Measurements from ENCODE around the gene LSP1.

LSP1 gene

DNA sequence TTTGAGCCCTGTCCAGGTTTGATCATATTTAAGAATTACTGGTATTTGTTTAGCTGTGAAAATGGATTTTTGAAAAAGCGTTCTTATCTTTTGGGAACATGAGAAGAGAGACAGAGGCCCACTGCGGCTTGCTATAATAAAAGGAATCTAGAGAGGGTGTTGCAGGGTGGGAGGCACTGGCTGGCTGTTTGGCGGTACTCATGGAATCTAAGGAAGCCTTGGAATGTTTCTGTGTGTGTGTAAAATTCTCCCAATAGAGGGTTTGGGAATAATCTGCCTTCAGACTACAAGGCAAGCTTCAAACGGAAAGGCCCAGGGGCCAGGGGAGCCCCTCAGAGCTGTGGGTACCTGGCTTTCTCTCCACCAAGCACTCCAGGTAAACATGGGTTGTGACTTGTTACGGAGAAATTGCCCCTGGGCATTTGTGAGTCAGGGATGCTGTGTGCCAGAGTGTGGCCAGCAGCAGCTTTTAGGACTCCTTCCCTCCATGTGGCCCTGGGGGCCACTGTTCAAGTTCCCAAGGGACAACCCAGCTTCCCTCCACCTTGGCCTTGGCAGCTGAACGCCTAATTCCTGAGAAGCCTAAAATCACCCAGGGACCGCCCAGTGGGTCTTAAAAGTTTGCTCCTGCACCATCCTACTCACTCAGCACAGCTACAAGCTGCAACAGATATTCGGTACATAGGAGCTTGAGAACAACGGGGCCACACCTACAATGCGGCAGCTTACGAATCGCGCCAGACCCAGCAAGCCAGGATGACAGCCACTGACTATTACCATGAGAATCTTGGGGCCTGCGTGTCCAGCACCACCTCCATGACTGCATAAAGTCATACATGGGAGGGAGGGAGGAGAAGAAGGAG, 32.2 kb upstream of the LSP1 start:
- TF ChIP-seq, protein P1, sequence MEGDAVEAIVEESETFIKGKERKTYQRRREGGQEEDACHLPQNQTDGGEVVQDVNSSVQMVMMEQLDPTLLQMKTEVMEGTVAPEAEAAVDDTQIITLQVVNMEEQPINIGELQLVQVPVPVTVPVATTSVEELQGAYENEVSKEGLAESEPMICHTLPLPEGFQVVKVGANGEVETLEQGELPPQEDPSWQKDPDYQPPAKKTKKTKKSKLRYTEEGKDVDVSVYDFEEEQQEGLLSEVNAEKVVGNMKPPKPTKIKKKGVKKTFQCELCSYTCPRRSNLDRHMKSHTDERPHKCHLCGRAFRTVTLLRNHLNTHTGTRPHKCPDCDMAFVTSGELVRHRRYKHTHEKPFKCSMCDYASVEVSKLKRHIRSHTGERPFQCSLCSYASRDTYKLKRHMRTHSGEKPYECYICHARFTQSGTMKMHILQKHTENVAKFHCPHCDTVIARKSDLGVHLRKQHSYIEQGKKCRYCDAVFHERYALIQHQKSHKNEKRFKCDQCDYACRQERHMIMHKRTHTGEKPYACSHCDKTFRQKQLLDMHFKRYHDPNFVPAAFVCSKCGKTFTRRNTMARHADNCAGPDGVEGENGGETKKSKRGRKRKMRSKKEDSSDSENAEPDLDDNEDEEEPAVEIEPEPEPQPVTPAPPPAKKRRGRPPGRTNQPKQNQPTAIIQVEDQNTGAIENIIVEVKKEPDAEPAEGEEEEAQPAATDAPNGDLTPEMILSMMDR (IDR thresholded peaks at IDR 0.05; ENCODE audit: borderline replicate concordance, insufficient read depth, low read depth, low read length) = no peak
- no peak overlapping the region for H3K4me3 ChIP-seq (ENCODE audit: low read depth, low read length)

DNA sequence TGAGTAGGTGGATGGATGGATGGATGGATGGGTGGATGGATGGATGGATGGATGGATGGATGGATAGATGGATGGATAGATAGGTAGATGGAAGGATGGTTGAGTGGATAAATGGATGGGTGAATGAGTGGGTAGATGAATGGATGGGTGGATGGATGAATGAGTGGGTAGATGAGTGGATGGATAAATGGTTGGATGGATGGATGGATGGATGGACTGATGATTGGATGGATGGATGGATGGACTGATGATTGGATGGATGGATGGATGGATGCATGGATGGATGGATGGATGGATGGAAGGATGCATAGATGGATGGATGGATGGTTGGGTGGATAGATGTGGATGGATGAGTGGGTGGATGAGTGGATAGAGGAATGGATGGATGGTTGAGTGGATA, 31.3 kb upstream of the LSP1 start:
- no peak overlapping the region for H3K4me3 ChIP-seq (ENCODE audit: low read depth, low read length)
- TF ChIP-seq, protein P1 (IDR thresholded peaks at IDR 0.05; ENCODE audit: borderline replicate concordance, insufficient read depth, low read depth, low read length) = no peak

DNA sequence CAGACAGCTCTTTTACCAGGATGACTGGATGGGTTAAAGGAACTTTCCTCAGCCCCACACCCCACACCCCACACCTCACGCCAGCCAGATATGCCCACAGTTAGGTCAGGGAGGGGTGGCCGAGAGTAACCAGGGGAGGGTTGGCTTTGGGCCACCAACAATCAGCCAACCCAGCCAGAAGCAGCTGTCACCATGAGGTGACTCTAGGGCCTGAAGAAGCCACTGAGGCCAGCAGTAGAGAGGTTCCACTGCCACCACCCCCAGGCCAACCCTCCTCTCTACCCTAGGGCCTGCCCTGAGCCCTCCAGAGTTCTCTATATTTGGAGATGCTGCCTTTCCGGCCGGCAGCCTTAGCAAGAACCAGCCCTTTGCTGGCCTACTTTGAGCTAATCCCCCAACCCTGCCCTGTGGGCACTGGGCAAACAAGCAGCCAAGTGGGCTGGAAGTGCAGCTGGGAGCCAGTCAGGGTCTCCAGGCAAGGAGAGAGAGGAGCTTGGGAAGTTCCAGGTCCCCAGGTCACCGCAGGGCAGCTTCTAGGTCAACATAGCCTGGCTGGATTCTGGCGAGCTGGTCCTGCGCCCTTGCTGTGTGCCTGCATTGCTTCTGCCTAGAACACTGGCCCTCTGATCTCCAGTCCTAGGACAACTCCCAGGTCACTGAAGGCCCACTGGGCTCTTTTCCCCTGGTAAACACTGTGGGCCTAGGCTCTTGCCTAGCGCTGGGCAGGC, 30.1 kb upstream of the LSP1 start:
- H3K4me3 ChIP-seq (ENCODE audit: low read depth, low read length) = no peak overlapping the region
- TF ChIP-seq, protein P1 (IDR thresholded peaks at IDR 0.05; ENCODE audit: borderline replicate concordance, insufficient read depth, low read depth, low read length) = no peak

DNA sequence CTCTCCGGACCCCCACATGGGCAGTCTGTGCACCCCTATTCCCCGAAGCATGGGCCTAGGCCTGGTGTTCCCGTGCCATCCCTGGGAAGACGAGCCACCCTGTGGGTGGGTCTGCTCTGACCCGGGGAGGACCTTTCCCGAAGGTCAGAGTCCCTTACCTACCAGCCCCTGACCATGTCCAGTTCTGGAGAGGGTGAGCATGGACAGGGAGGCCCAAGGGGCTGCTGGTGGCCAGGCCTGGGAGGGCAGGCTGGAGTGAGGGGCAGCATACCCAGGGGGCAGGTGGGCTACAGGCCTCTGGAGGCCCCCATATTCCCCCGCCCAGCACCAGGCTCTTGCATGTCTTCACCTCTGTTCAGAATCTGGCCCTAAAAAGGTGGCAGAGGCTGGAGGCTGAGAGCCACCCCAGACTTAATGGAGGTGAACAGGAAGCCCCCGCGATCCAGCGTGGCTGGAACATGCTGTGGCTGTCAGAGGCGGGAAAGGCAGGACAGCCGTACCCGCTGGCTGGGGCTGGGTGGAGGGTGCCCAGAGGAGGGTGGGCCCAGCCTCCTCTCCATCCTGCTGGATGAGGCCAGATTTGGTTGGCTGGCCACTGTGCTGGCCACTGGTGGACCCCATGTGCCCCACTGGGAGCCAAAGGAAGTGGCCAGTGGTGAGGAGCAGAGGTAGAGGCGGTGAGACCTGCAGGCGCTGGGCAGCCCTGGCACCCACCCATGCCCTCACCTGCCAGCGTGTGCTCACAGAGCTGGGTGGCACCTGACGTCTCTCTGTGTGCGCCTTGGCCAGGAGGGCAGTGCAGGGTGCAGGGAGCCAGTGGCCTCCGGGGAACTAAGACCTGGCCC, 29.3 kb upstream of the LSP1 start:
- H3K4me3 ChIP-seq (ENCODE audit: low read depth, low read length) = no peak overlapping the region

DNA sequence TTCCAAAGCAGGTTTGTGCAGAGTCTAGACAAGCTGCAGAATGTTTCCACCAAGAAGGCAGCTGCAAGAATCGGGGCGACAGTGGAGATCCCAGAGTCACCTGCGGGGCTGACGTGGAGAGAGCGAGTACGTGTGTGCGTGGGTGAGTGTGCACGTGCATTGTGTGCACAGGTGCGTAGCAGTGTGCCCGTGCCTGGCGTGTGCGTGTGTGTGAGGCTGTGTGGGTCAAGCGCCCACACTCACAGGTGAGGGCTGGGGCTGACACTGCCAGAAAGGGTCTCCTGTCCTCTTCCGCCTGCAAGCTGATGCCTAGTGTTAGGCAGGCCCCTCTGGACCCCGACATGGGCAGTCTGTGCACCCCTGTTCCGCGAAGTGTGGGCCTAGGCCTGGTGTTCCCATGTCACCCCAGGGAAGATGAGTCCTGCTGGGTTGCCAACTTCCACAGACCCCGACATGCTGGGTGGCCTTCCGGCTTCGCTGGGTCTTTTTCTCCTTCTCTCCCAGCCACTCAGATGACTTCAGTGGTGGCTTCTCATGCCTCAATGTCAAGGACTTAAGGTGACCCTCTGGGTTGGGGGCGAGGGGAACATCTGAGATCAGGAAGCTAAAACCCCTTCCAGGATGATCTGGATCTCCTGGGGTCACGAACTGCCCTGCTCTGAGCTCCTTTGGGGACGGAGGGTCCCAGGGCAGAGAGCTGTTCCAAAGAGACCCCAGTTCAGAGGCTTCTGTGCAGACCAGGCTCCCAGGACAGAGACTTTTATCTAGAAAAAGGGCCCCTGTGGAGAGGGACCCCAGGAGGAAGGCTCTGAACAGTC, 28.5 kb upstream of the LSP1 start:
- no peak overlapping the region for H3K4me3 ChIP-seq (ENCODE audit: low read depth, low read length)
- TF ChIP-seq, protein P1 (IDR thresholded peaks at IDR 0.05; ENCODE audit: borderline replicate concordance, insufficient read depth, low read depth, low read length) = no peak

More for the DNA sequence above, 29.3 kb upstream of the LSP1 start:
- TF ChIP-seq, protein P1 (IDR thresholded peaks at IDR 0.05; ENCODE audit: borderline replicate concordance, insufficient read depth, low read depth, low read length) = no peak

DNA sequence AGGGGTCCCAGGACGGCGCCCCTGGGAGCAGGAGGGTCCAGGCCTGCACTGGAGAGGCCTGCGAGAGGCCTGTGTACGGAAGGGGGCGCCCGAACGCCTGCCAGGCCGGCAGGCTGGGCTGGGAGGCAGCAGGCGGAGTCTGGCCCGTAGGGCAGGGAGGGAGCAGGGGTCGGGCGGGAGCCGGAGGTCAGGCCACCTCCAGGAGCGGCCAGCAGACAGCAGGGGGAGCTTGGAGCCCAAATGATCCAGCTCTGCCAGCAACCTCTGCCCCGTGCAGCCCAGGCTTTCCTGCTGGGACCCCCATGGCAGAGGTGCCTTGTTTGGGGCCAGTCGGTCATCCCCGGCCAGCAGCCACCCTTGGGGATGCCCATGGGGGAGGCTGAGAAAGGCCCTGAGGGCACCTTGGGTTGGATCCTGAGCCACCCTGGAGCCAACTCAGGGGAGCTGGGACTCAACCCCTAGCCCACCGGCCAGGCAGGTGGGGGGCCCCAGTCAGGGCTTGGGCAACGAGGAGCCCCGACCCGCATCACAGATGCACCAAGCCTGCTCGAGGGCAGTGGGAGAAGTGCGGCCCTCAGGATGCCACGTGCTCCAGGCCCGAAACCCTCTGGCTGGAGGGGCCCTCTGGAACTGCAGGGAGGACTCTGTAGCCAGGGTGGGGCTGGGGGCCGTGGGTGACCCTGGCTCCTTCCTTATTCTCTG, 27.7 kb upstream of the LSP1 start:
- TF ChIP-seq, protein P1 (IDR thresholded peaks at IDR 0.05; ENCODE audit: borderline replicate concordance, insufficient read depth, low read depth, low read length) = peak; percentile 70
- H3K4me3 ChIP-seq (ENCODE audit: low read depth, low read length) = no peak overlapping the region
